ENCODE results near the gene PHACTR1.

DNA sequence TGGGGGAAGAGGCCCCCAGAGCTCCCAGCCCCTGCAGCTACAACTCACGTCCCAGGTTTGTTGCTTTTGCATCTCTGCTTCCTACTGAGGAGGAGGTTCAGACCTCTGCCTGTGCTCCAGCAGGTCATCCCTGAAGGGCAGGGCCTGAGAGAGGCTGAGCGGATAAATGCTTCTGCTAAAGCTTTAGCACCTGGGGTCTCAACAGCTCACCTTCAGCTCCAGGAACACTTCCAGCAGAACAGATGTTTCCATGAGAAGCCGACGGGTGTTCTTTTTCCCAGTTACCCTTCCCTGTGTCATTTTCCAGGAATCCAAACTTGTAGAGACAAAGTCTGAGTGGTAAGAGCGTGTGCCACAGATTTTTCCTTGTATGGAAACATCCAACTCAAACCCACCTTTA is 403.0 kb downstream of the PHACTR1 start:
- TF ChIP-seq ZBTB7A (IDR thresholded peaks at IDR 0.05; ENCODE audit: low read depth), result no peak
- no peak for TF ChIP-seq EP300 (IDR thresholded peaks at IDR 0.05; ENCODE audit: borderline replicate concordance)
- no peak for TF ChIP-seq YY1 (IDR thresholded peaks at IDR 0.05; ENCODE audit: low read depth)
- no peak for TF ChIP-seq NFIC (IDR thresholded peaks at IDR 0.05)
- TF ChIP-seq TCF12 (IDR thresholded peaks at IDR 0.05; ENCODE audit: low read depth), result no peak
- TF ChIP-seq EGR1 (IDR thresholded peaks at IDR 0.05), result no peak
- TF ChIP-seq CEBPB (IDR thresholded peaks at IDR 0.05), result no peak

All from Ishikawa (cell line).